Kidney capillary endothelial cell (primary cell): ENCODE measurements around the gene C12orf76.
"Not testable (repeated sequence)": the region's sequence is repeated elsewhere in the genome, so short reads cannot be mapped to it uniquely, and the experiment has no call there.

Source experiments
- DNase-seq: peaks from one replicate; pipeline ENCODE4 v3.0.0-alpha.2; 2018; ENCODE audit warnings: low spot score

The C12orf76 gene

GRCh38 chr12:110048242-110049027, at the start of gene C12orf76:
TSS of gene C12orf76 (minus strand) at chr12:110048522. CDS start at chr12:110048495, 27 bp downstream.
- peak; percentile 97 for DNase-seq

GRCh38 chr12:110093631-110094311, 45.4 kb upstream of the C12orf76 start:
- DNase-seq, result no peak

GRCh38 chr12:110091136-110091711, 42.9 kb upstream of the C12orf76 start:
- DNase-seq, result no peak

GRCh38 chr12:110090266-110091135, 42.2 kb upstream of the C12orf76 start:
- DNase-seq, result no peak

GRCh38 chr12:110088936-110089335, 40.6 kb upstream of the C12orf76 start:
- DNase-seq, result no peak

GRCh38 chr12:110088216-110088615, 39.9 kb upstream of the C12orf76 start:
- DNase-seq, result not testable (repeated sequence)

- no peak for DNase-seq
Measured at GRCh38 chr12:110084314-110085015, 36.1 kb upstream of the C12orf76 start.

GRCh38 chr12:110080410-110080809, 32.1 kb upstream of the C12orf76 start:
- no peak for DNase-seq

GRCh38 chr12:110079477-110080400, 31.4 kb upstream of the C12orf76 start:
- peak; percentile 15 for DNase-seq

GRCh38 chr12:110077800-110078199, 29.5 kb upstream of the C12orf76 start:
- no peak for DNase-seq

- DNase-seq, result no peak
Measured at GRCh38 chr12:110075880-110076279, 27.6 kb upstream of the C12orf76 start.

- no peak for DNase-seq
Measured at GRCh38 chr12:110074089-110074488, 25.8 kb upstream of the C12orf76 start.

- peak; percentile 6 for DNase-seq
Measured at GRCh38 chr12:110073049-110073831, 24.9 kb upstream of the C12orf76 start.

- DNase-seq, result not testable (repeated sequence)
Measured at GRCh38 chr12:110072636-110073035, 24.3 kb upstream of the C12orf76 start.

GRCh38 chr12:110071967-110072366, 23.6 kb upstream of the C12orf76 start:
- DNase-seq, result no peak

GRCh38 chr12:110071504-110071903, 23.2 kb upstream of the C12orf76 start:
- DNase-seq, result no peak

- no peak for DNase-seq
Measured at GRCh38 chr12:110068654-110069053, 20.3 kb upstream of the C12orf76 start.

- DNase-seq, result not testable (repeated sequence)
Measured at GRCh38 chr12:110068115-110068514, 19.8 kb upstream of the C12orf76 start.

- no peak for DNase-seq
Measured at GRCh38 chr12:110067531-110067930, 19.2 kb upstream of the C12orf76 start.
